Measurements from ENCODE around the gene MATN3. TPM values are rescaled to one million over a fixed set of nuclear protein-coding genes. Genes with fewer than 3 reads are reported as not detected.

The MATN3 gene, protein sequence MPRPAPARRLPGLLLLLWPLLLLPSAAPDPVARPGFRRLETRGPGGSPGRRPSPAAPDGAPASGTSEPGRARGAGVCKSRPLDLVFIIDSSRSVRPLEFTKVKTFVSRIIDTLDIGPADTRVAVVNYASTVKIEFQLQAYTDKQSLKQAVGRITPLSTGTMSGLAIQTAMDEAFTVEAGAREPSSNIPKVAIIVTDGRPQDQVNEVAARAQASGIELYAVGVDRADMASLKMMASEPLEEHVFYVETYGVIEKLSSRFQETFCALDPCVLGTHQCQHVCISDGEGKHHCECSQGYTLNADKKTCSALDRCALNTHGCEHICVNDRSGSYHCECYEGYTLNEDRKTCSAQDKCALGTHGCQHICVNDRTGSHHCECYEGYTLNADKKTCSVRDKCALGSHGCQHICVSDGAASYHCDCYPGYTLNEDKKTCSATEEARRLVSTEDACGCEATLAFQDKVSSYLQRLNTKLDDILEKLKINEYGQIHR
- 0.45 and 1.7 TPM in 2 replicates for total RNA-seq (ENCODE audit: low replicate concordance)

- DNase-seq (ENCODE audit: low spot score), result peak; percentile 94
- Histone ChIP-seq H3K4me3 (peak within 1 kb of the TSS; percentile 67), H3K79me2 (ENCODE audit: low read depth) (no peaks in the 10 kb centered on the region), H3F3A (ENCODE audit: low read depth) (peaks cover 22% of the 10 kb centered on the region), H3K4me1 (peaks cover 12% of the 10 kb centered on the region), H3K27me3 (peaks cover 60% of the 10 kb centered on the region), H2AFZ (replicated peaks) (peak within 1 kb of the TSS; percentile 91), H3K9me3 (ENCODE audit: low read depth) (no peaks in the 10 kb centered on the region), H3K9ac (no peak within 1 kb of the TSS), H3K36me3 (no peaks in the 10 kb centered on the region), H4K20me1 (ENCODE audit: low read depth) (peaks cover 2% of the 10 kb centered on the region), H3K27ac (no peak within 1 kb of the TSS), H3K4me2 (peak within 1 kb of the TSS; percentile 98)
- H3K27ac Mint-ChIP-seq, result peak within 1 kb of the TSS; percentile 46
- H3K27me3 Mint-ChIP-seq (ENCODE audit: insufficient read depth, low read depth), result peaks cover 17% of the 10 kb centered on the region
- H3K4me1 Mint-ChIP-seq, result peaks cover 15% of the 10 kb centered on the region
- H3K9me3 Mint-ChIP-seq, result peaks cover 11% of the 10 kb centered on the region
- peak; percentile 28 for TF ChIP-seq EZH2 (IDR thresholded peaks at IDR 0.05)
- TF ChIP-seq CTCF (IDR thresholded peaks at IDR 0.05), result no peak
- H3K36me3 Mint-ChIP-seq, result peaks cover 3% of the 10 kb centered on the region
- peak within 1 kb of the TSS; percentile 87 for H3K4me3 Mint-ChIP-seq
Observed at GRCh38 chr2:20012282-20013125, at the start of gene MATN3. MATN3 (minus strand) TSS chr2:20012668; CDS start chr2:20012631, 37 bp downstream.

DNA sequence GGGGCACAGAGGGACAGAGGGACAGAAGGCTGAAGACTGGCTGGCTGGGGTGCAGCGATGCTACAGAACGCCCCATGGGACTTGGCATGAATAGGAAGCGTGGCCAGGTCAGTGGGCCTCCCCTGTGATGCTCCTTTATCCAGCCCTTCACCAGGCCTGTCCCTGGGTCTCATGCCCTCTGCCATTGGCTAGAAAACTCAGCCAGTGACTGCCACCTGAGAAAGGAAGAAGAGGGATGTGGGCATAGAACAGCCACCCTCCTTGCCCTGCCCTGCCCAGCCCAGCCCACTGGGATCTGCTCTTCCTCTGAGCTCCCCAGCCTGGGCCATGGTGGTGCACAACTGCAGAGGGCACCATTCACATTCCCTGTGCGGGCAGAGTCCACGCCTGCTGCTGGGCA is 49.5 kb upstream of the MATN3 start:
- no peaks in the 10 kb centered on the region for H3K36me3 ChIP-seq
- H3K36me3 Mint-ChIP-seq, result no peaks in the 10 kb centered on the region
- H3K4me3 Mint-ChIP-seq, result no peak overlapping the region
- TF ChIP-seq EZH2 (IDR thresholded peaks at IDR 0.05), result no peak
- TF ChIP-seq CTCF (IDR thresholded peaks at IDR 0.05), result no peak
- no peak overlapping the region for H3K27ac Mint-ChIP-seq
- H3K27me3 ChIP-seq, result peaks cover 10% of the 10 kb centered on the region
- no peaks in the 10 kb centered on the region for H3K4me1 ChIP-seq
- no peaks in the 10 kb centered on the region for H3F3A ChIP-seq (ENCODE audit: low read depth)
- no peaks in the 10 kb centered on the region for H3K9me3 ChIP-seq (ENCODE audit: low read depth)
- H3K27ac ChIP-seq, result no peak overlapping the region
- no peaks in the 10 kb centered on the region for H3K79me2 ChIP-seq (ENCODE audit: low read depth)
- DNase-seq (ENCODE audit: low spot score), result no peak
- no peak overlapping the region for H3K4me3 ChIP-seq
- no peak overlapping the region for H3K4me2 ChIP-seq
- H3K4me1 Mint-ChIP-seq, result peaks cover 9% of the 10 kb centered on the region
- no peak overlapping the region for H2AFZ ChIP-seq (replicated peaks)
- no peaks in the 10 kb centered on the region for H4K20me1 ChIP-seq (ENCODE audit: low read depth)
- no peak overlapping the region for H3K9ac ChIP-seq
- no peaks in the 10 kb centered on the region for H3K9me3 Mint-ChIP-seq
- H3K27me3 Mint-ChIP-seq (ENCODE audit: insufficient read depth, low read depth), result peaks cover 2% of the 10 kb centered on the region

DNA sequence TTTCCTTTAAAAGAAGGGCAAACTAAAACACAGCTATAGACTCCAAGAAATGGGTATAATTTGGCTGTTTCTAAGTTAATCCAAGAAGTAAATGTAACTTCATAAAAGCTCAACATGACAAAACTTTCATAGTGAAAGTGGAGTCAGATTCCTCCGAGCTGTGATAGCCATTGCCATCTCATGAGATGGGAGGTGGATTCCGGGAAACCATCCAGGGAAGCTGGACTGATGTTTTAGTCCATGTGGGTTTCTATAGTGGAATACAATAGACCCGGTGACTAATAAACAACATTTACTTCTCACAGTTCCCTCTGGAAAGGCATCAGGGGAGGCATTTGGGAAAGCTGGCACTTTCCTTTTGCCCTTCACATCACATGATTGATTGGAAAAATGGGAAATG is 49.0 kb upstream of the MATN3 start:
- Histone ChIP-seq H3K27ac (no peak overlapping the region), H3K4me3 (no peak overlapping the region), H3K4me2 (no peak overlapping the region), H3K36me3 (no peaks in the 10 kb centered on the region), H3K9me3 (ENCODE audit: low read depth) (no peaks in the 10 kb centered on the region), H3F3A (ENCODE audit: low read depth) (no peaks in the 10 kb centered on the region), H4K20me1 (ENCODE audit: low read depth) (no peaks in the 10 kb centered on the region), H2AFZ (replicated peaks) (no peak overlapping the region), H3K79me2 (ENCODE audit: low read depth) (no peaks in the 10 kb centered on the region), H3K4me1 (no peaks in the 10 kb centered on the region), H3K9ac (no peak overlapping the region), H3K27me3 (peaks cover 10% of the 10 kb centered on the region)
- Mint-ChIP-seq H3K27ac (no peak overlapping the region), H3K27me3 (ENCODE audit: insufficient read depth, low read depth) (peaks cover 2% of the 10 kb centered on the region), H3K4me1 (peaks cover 9% of the 10 kb centered on the region), H3K9me3 (no peaks in the 10 kb centered on the region), H3K4me3 (no peak overlapping the region), H3K36me3 (no peaks in the 10 kb centered on the region)
- no peak for DNase-seq (ENCODE audit: low spot score)
- TF ChIP-seq CTCF (IDR thresholded peaks at IDR 0.05) (no peak), EZH2 (IDR thresholded peaks at IDR 0.05) (no peak), EZH2phosphoT487 (IDR thresholded peaks at IDR 0.05) (no peak)
